ENCODE data around the gene C19orf38. TPM values are rescaled to one million over a fixed set of nuclear protein-coding genes. Genes with fewer than 3 reads are reported as not detected.

C19orf38 gene
- polyA plus RNA-seq (2012; ENCODE audit: insufficient read depth, insufficient read length) = not detected

- no peak within 1 kb of the TSS for H3K4me3 ChIP-seq (ENCODE audit: low read length)
- DNase-seq (ENCODE audit: low read depth, low spot score) = no peak
Observed at GRCh38 chr19:10848230-10848856, at the start of gene C19orf38. Gene C19orf38, plus strand, starts transcription at chr19:10848415. Its CDS starts 94 bp downstream, at chr19:10848509.

GRCh38 chr19:10800488-10800887 lies 47.7 kb upstream of the C19orf38 start:
- H3K4me3 ChIP-seq (ENCODE audit: low read length) = no peak overlapping the region
- no peak for DNase-seq (ENCODE audit: low read depth, low spot score)

- H3K4me3 ChIP-seq (ENCODE audit: low read length) = no peak overlapping the region
- DNase-seq (ENCODE audit: low read depth, low spot score) = no peak
Observed at GRCh38 chr19:10802479-10802878, 45.7 kb upstream of the C19orf38 start.

GRCh38 chr19:10803252-10803651 lies 45.0 kb upstream of the C19orf38 start:
- DNase-seq (ENCODE audit: low read depth, low spot score) = no peak
- no peak overlapping the region for H3K4me3 ChIP-seq (ENCODE audit: low read length)

- DNase-seq (ENCODE audit: low read depth, low spot score) = no peak
Observed at GRCh38 chr19:10805065-10805757, 43.0 kb upstream of the C19orf38 start.

GRCh38 chr19:10805758-10806247 lies 42.4 kb upstream of the C19orf38 start:
- H3K4me3 ChIP-seq (ENCODE audit: low read length) = no peak overlapping the region
- no peak for DNase-seq (ENCODE audit: low read depth, low spot score)

More at GRCh38 chr19:10805065-10805757, 43.0 kb upstream of the C19orf38 start:
- H3K4me3 ChIP-seq (ENCODE audit: low read length) = no peak overlapping the region

- DNase-seq (ENCODE audit: low read depth, low spot score) = no peak
- no peak overlapping the region for H3K4me3 ChIP-seq (ENCODE audit: low read length)
Observed at GRCh38 chr19:10808937-10809649, 39.1 kb upstream of the C19orf38 start.

GRCh38 chr19:10809651-10810285 lies 38.4 kb upstream of the C19orf38 start:
- no peak overlapping the region for H3K4me3 ChIP-seq (ENCODE audit: low read length)
- DNase-seq (ENCODE audit: low read depth, low spot score) = no peak

- H3K4me3 ChIP-seq (ENCODE audit: low read length) = no peak overlapping the region
- DNase-seq (ENCODE audit: low read depth, low spot score) = no peak
Observed at GRCh38 chr19:10811391-10812111, 36.7 kb upstream of the C19orf38 start.

GRCh38 chr19:10812196-10812595 lies 36.0 kb upstream of the C19orf38 start:
- H3K4me3 ChIP-seq (ENCODE audit: low read length) = no peak overlapping the region
- DNase-seq (ENCODE audit: low read depth, low spot score) = no peak

GRCh38 chr19:10812902-10813404 lies 35.3 kb upstream of the C19orf38 start:
- no peak overlapping the region for H3K4me3 ChIP-seq (ENCODE audit: low read length)
- no peak for DNase-seq (ENCODE audit: low read depth, low spot score)

GRCh38 chr19:10815007-10815536 lies 33.1 kb upstream of the C19orf38 start:
- H3K4me3 ChIP-seq (ENCODE audit: low read length) = no peak overlapping the region
- DNase-seq (ENCODE audit: low read depth, low spot score) = no peak

GRCh38 chr19:10815969-10816644 lies 32.1 kb upstream of the C19orf38 start:
- no peak overlapping the region for H3K4me3 ChIP-seq (ENCODE audit: low read length)
- DNase-seq (ENCODE audit: low read depth, low spot score) = no peak

- no peak for DNase-seq (ENCODE audit: low read depth, low spot score)
- H3K4me3 ChIP-seq (ENCODE audit: low read length) = no peak overlapping the region
Observed at GRCh38 chr19:10816691-10817090, 31.5 kb upstream of the C19orf38 start.

- H3K4me3 ChIP-seq (ENCODE audit: low read length) = no peak overlapping the region
- no peak for DNase-seq (ENCODE audit: low read depth, low spot score)
Observed at GRCh38 chr19:10817291-10818038, 30.8 kb upstream of the C19orf38 start.

GRCh38 chr19:10818301-10819123 lies 29.7 kb upstream of the C19orf38 start:
- no peak for DNase-seq (ENCODE audit: low read depth, low spot score)

More at GRCh38 chr19:10818301-10819123, 29.7 kb upstream of the C19orf38 start:
- H3K4me3 ChIP-seq (ENCODE audit: low read length) = no peak overlapping the region

Data from Jurkat, Clone E6-1 (cell line).